A673 (cell line): ENCODE results near the gene CDK2AP2.

Experiments used
- CTCF ChIP-seq: fragments of 300-800, 200-600 bp; sonication (generic); conservative IDR thresholded peaks from 2 replicates; pipeline ENCODE4 v1.5.1; 2017; ENCODE audit warnings: low read depth, mild to moderate bottlenecking, antibody characterized with exemption, low read length, moderate library complexity, mixed read lengths
- EZH2 ChIP-seq: fragments of 200-600 bp; sonication (generic); IDR thresholded peaks from 2 replicates; pipeline ENCODE4 v1.6.1; 2017; ENCODE audit warnings: borderline replicate concordance, low read depth, mild to moderate bottlenecking, mixed read lengths, antibody characterized with exemption, low read length; ENCODE audit not compliant: poor library complexity, severe bottlenecking

GRCh38 chr11:67514116-67514515 is 6.2 kb upstream of the CDK2AP2 start:
- no peak for TF ChIP-seq CTCF
- no peak for TF ChIP-seq EZH2
